ENCODE data around the gene MCAT.

- TF ChIP-seq EZH2phosphoT487 (IDR thresholded peaks at IDR 0.05) (no peak), CTCF (IDR thresholded peaks at IDR 0.05) (no peak)
Observed at GRCh38 chr22:43188829-43189545, 45.8 kb upstream of the MCAT start.
